ENCODE results near the gene DTNB. TPM values are rescaled to one million over a fixed set of nuclear protein-coding genes. Genes with fewer than 3 reads are reported as not detected.

DTNB gene
- total and polyA plus RNA-seq, 10 of the 15 experiments (the other 5 are each of a cell fraction or from before 2014, with no cell fraction given): 4.5 to 30.6 (median 11.9) TPM

GRCh38 chr2:25443766-25444165 lies 229.6 kb downstream of the DTNB start:
- SMC1A ChIA-PET (ENCODE audit: uncharacterized antibody, unreplicated experiment): interaction anchor here (0.6 to 1.5 kb wide), 4 partner anchors 10 to 233 kb away, joined by 3 to 4 read pairs (median 4); no protein-coding TSS in a partner anchor
- in situ Hi-C loops (cut with MboI): no loop called here
- FAIRE-seq (no peak), DNase-seq (ENCODE audit: low read depth, low spot score) (no peak), ATAC-seq (no peak)
- H3K36me3 ChIP-seq (ENCODE audit: control insufficient read depth in 2 of 2, insufficient read depth in 2 of 2, low read length in 1 of 2): no peaks in the 10 kb centered on the region; a peak in 1 of 4 replicates
- no peaks in the 10 kb centered on the region for H3K79me2 ChIP-seq (ENCODE audit: control insufficient read depth, insufficient read depth, low read length)
- no peak overlapping the region for H3K9ac ChIP-seq (ENCODE audit: control insufficient read depth, insufficient read depth, low read length)
- RAD21 ChIA-PET (ENCODE audit: unreplicated experiment): interaction anchor here (0.7 to 1.2 kb wide), 2 partner anchors 13 to 66 kb away, joined by 3 to 4 read pairs; no protein-coding TSS in a partner anchor
- no peak overlapping the region for H3K27ac ChIP-seq (ENCODE audit: control insufficient read depth, insufficient read depth)
- intact Hi-C loops (cut with micrococcal nuclease; ENCODE audit: unreplicated experiment): no loop called here
- no peak overlapping the region for H3K4me2 ChIP-seq (ENCODE audit: control insufficient read depth, insufficient read depth)
- H3K4me1 ChIP-seq (ENCODE audit: control insufficient read depth, insufficient read depth, low read length): peaks cover 8% of the 10 kb centered on the region
- POLR2A ChIA-PET: interaction anchor here (0.8 to 2.6 kb wide), 2 partner anchors 10 to 45 kb away, joined by 3 to 12 read pairs; no protein-coding TSS in a partner anchor
- no peaks in the 10 kb centered on the region for H3K27me3 ChIP-seq (replicated peaks in 1 of 2; ENCODE audit: control insufficient read depth in 2 of 2, insufficient read depth in 2 of 2, low read length in 1 of 2)
- BruUV-seq (replicated peaks): no TSS peak
- WGBS (ENCODE audit: insufficient coverage, insufficient replicate concordance, low lambda C conversion rate, missing lambda C conversion rate): 98% methylated on average over 3 of the region's 3 CpGs
- H3K4me3 ChIP-seq: no peak overlapping the region
- CTCF ChIA-PET: interaction anchor here (1.2 to 2.1 kb wide), 3 partner anchors 9 to 82 kb away, joined by 3 to 6 read pairs (median 3); no protein-coding TSS in a partner anchor
- no peaks in the 10 kb centered on the region for H3K9me3 ChIP-seq (replicated peaks; ENCODE audit: control insufficient read depth, insufficient read depth, low read length)
- no peaks in the 10 kb centered on the region for H4K20me1 ChIP-seq (ENCODE audit: control insufficient read depth, insufficient read depth)
- TF ChIP-seq POLR2A (IDR thresholded peaks at IDR 0.05; ENCODE audit: low read depth, low read length) (no peak), HDGF (IDR thresholded peaks at IDR 0.05) (no peak), LARP7 (IDR thresholded peaks at IDR 0.05) (no peak), PKNOX1 (IDR thresholded peaks at IDR 0.05) (no peak), RELB (IDR thresholded peaks at IDR 0.05; ENCODE audit: low read depth) (no peak), RAD51 (IDR thresholded peaks at IDR 0.05) (no peak), ZBTB4 (CRISPR knock-in tag; IDR thresholded peaks at IDR 0.05) (no peak), SPI1 (IDR thresholded peaks at IDR 0.05; ENCODE audit: borderline replicate concordance, insufficient read depth, low read depth, low read length) (no peak), HSF1 (IDR thresholded peaks at IDR 0.05; ENCODE audit: low read depth, low read length) (no peak), ZBTB11 (CRISPR knock-in tag; IDR thresholded peaks at IDR 0.05) (no peak), SUPT20H (IDR thresholded peaks at IDR 0.05; ENCODE audit: borderline replicate concordance, control insufficient read depth, low read depth, low read length) (no peak)
- no peak overlapping the region for H2AFZ ChIP-seq (ENCODE audit: control insufficient read depth, low read depth, low read length)

Data from GM12878 (cell line).